ENCODE measurements around the gene SOD1. TPM values are rescaled to one million over a fixed set of nuclear protein-coding genes. Genes with fewer than 3 reads are reported as not detected.

Gene SOD1
- total and polyA plus RNA-seq, 2 of the 8 experiments (the other 6 are each of a cell fraction or from before 2014, with no cell fraction given) = 192 to 226 TPM

DNA sequence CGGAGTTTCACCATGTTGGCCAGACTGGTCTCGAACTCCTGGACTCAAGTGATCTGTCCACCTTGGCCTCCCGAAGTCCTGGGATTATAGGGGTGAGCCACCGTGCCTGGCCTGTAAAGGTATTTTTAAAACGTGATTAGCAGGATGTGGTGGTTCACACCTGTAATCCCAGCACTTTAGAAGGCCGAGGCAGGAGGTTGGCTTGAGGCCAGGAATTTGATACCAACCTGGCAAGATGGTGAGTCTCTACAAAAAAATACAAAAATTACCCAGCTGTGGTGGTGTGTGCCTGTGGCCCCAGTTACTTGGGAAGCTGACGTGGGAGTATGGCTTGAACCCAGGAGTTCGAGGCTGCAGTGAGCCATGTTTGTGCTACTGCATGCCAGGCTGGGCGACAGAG lies 43.3 kb upstream of the SOD1 start:
- H3K23me2 ChIP-seq (ENCODE audit: low read depth, low read length) = no peaks in the 10 kb centered on the region
- CTCF ChIA-PET (ENCODE audit: partially characterized antibody) = no interaction called here
- TF ChIP-seq BACH1 (IDR thresholded peaks at IDR 0.05; ENCODE audit: low read length) (no peak), CBX5 (IDR thresholded peaks at IDR 0.05; ENCODE audit: low read depth, low read length) (no peak), RAD21 (IDR thresholded peaks at IDR 0.05 in 1 of 2, conservative IDR thresholded peaks at IDR 0.05 in 1 of 2; ENCODE audit: low read depth in 2 of 2, low read length in 2 of 2) (no peak), CEBPB (IDR thresholded peaks at IDR 0.05; ENCODE audit: low read depth, low read length) (no peak), RNF2 (IDR thresholded peaks at IDR 0.05; ENCODE audit: borderline replicate concordance, low read depth, low read length, missing control alignments, poor library complexity, severe bottlenecking) (no peak), RXRA (IDR thresholded peaks at IDR 0.05; ENCODE audit: insufficient read depth, low read depth, low read length) (no peak), YY1 (IDR thresholded peaks at IDR 0.05; ENCODE audit: low read depth, low read length) (no peak), RFX5 (IDR thresholded peaks at IDR 0.05; ENCODE audit: borderline replicate concordance, low read depth, low read length) (no peak)
- TF ChIP-seq, protein P1, sequence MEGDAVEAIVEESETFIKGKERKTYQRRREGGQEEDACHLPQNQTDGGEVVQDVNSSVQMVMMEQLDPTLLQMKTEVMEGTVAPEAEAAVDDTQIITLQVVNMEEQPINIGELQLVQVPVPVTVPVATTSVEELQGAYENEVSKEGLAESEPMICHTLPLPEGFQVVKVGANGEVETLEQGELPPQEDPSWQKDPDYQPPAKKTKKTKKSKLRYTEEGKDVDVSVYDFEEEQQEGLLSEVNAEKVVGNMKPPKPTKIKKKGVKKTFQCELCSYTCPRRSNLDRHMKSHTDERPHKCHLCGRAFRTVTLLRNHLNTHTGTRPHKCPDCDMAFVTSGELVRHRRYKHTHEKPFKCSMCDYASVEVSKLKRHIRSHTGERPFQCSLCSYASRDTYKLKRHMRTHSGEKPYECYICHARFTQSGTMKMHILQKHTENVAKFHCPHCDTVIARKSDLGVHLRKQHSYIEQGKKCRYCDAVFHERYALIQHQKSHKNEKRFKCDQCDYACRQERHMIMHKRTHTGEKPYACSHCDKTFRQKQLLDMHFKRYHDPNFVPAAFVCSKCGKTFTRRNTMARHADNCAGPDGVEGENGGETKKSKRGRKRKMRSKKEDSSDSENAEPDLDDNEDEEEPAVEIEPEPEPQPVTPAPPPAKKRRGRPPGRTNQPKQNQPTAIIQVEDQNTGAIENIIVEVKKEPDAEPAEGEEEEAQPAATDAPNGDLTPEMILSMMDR (IDR thresholded peaks at IDR 0.05; ENCODE audit: control extremely low read depth in 1 of 3, insufficient read depth in 1 of 3, low read depth in 1 of 3, low read length in 3 of 3) = no peak
- TF ChIP-seq, protein P2, sequence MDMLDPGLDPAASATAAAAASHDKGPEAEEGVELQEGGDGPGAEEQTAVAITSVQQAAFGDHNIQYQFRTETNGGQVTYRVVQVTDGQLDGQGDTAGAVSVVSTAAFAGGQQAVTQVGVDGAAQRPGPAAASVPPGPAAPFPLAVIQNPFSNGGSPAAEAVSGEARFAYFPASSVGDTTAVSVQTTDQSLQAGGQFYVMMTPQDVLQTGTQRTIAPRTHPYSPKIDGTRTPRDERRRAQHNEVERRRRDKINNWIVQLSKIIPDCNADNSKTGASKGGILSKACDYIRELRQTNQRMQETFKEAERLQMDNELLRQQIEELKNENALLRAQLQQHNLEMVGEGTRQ (IDR thresholded peaks at IDR 0.05; ENCODE audit: low read length) = no peak

More for the DNA sequence above, 43.3 kb upstream of the SOD1 start:
- no peaks in the 10 kb centered on the region for H3K27me3 ChIP-seq (replicated peaks in 1 of 4; ENCODE audit: control insufficient read depth in 3 of 4, extremely low read depth in 1 of 4, insufficient read depth in 3 of 4, low read length in 3 of 4)
- no peak overlapping the region for H3K56ac ChIP-seq (replicated peaks; ENCODE audit: insufficient read length, low read depth, low read length)
- no peak overlapping the region for H3K9ac ChIP-seq (replicated peaks in 1 of 4; ENCODE audit: extremely low read depth in 1 of 4, low read depth in 3 of 4, low read length in 3 of 4)
- H4K20me1 ChIP-seq (replicated peaks in 1 of 2; ENCODE audit: control insufficient read depth in 1 of 2, insufficient read depth in 2 of 2, low read length in 2 of 2) = no peaks in the 10 kb centered on the region
- H3K14ac ChIP-seq (ENCODE audit: insufficient read length) = no peak overlapping the region
- no peak overlapping the region for H3K23ac ChIP-seq (ENCODE audit: insufficient read length)
- H2BK12ac ChIP-seq (ENCODE audit: low read depth, low read length) = no peak overlapping the region
- no peak overlapping the region for H2BK5ac ChIP-seq (ENCODE audit: low read depth, low read length)
- POLR2A ChIA-PET (ENCODE audit: partially characterized antibody) = no interaction called here
- no peak overlapping the region for H2AK5ac ChIP-seq (ENCODE audit: low read depth, low read length)
- H3K27ac ChIP-seq (ENCODE audit: low read depth, low read length) = no peak overlapping the region
- WGBS, 2 experiments (ENCODE audit: extremely low coverage in 1 of 2, insufficient coverage in 1 of 2, insufficient read length in 1 of 2, insufficient replicate concordance in 2 of 2, low coverage in 1 of 2, low lambda C conversion rate in 2 of 2, missing lambda C conversion rate in 1 of 2) = 88% methylated on average over 9 of the region's 9 CpGs; no CpG with 5 or more reads in 1 of the 2 experiments
- no peaks in the 10 kb centered on the region; a peak in 1 of 4 replicates for H3K9me3 ChIP-seq (ENCODE audit: insufficient read depth in 2 of 2, low read depth in 1 of 2, low read length in 1 of 2)
- H3K4me1 ChIP-seq (replicated peaks in 1 of 4; ENCODE audit: control insufficient read depth in 3 of 4, insufficient read depth in 4 of 4, low read length in 3 of 4) = no peaks in the 10 kb centered on the region
- no peak overlapping the region for H3K18ac ChIP-seq (ENCODE audit: extremely low read depth, low read length)
- H2BK120ac ChIP-seq (replicated peaks; ENCODE audit: low read depth, low read length) = no peak overlapping the region
- no peak overlapping the region for H2BK15ac ChIP-seq (ENCODE audit: low read length)
- DNase-seq (ENCODE audit: low read depth in 1 of 2, low spot score in 2 of 2) = no peak
- no peak for FAIRE-seq
- no peak overlapping the region for H4K91ac ChIP-seq (replicated peaks; ENCODE audit: insufficient read length, low read length)
- H3K79me1 ChIP-seq (ENCODE audit: low read depth, low read length) = no peaks in the 10 kb centered on the region
- H3K4me3 ChIP-seq (ENCODE audit: extremely low read depth in 1 of 4, insufficient read depth in 2 of 4, low read depth in 3 of 4, low read length in 4 of 4) = no peak overlapping the region
- no peaks in the 10 kb centered on the region for H3K79me2 ChIP-seq (ENCODE audit: control insufficient read depth in 1 of 2, insufficient read depth in 2 of 2, low read length in 2 of 2)
- no peak overlapping the region for H3K4ac ChIP-seq (replicated peaks; ENCODE audit: insufficient read length, low read depth, low read length)
- H2BK20ac ChIP-seq (ENCODE audit: low read length) = no peak overlapping the region
- H3K36me3 ChIP-seq (ENCODE audit: control insufficient read depth in 2 of 4, insufficient read depth in 4 of 4, low read length in 3 of 4) = no peaks in the 10 kb centered on the region
- H4K5ac ChIP-seq (ENCODE audit: insufficient read length, low read depth, low read length) = no peak overlapping the region
- no peak overlapping the region for H3K4me2 ChIP-seq (ENCODE audit: insufficient read depth in 1 of 2, low read depth in 2 of 2, low read length in 2 of 2)
- no peak overlapping the region for H2AFZ ChIP-seq (ENCODE audit: low read length)
- H4K8ac ChIP-seq (ENCODE audit: extremely low read depth, insufficient read depth, low read length) = no peak overlapping the region
